DOHH2 (cell line): ENCODE data around the gene BMP2.

ENCODE experiments used
- H3F3A ChIP-seq: fragments of 200-600 bp; sonication (generic), shearing (Covaris generic); 2 replicates; pipeline ENCODE4 v1.6.0; 2016; ENCODE audit warnings: antibody characterized with exemption, mild to moderate bottlenecking; ENCODE audit not compliant: control insufficient read depth, insufficient read depth
- H3K27ac ChIP-seq: fragments of 200-600 bp; sonication (generic); 2 replicates; pipeline ENCODE4 v1.5.1; 2014; ENCODE audit warnings: low read depth, mild to moderate bottlenecking, low read length, moderate library complexity
- H3K27me3 ChIP-seq: fragments of 200-600 bp; sonication (generic); 2 replicates; pipeline ENCODE4 v1.6.1; 2014; ENCODE audit warnings: mild to moderate bottlenecking, low read length, mixed read lengths; ENCODE audit not compliant: control insufficient read depth
- H3K36me3 ChIP-seq: fragments of 200-600 bp; sonication (generic); 2 replicates; pipeline ENCODE4 v1.6.1; 2014; ENCODE audit warnings: mild to moderate bottlenecking, low read length, moderate library complexity, mixed read lengths; ENCODE audit not compliant: control insufficient read depth
- H3K4me1 ChIP-seq: fragments of 200-600 bp; sonication (generic); 2 replicates; pipeline ENCODE4 v1.6.1; 2014; ENCODE audit warnings: mild to moderate bottlenecking, low read length, mixed read lengths; ENCODE audit not compliant: control insufficient read depth
- H3K4me2 ChIP-seq: fragments of 200-600 bp; sonication (generic); 2 replicates; pipeline ENCODE4 v1.6.0; 2014; ENCODE audit warnings: mild to moderate bottlenecking, low read length, moderate library complexity
- H3K4me3 ChIP-seq: fragments of 200-600 bp; sonication (generic); 2 replicates; pipeline ENCODE4 v1.5.1; 2014; ENCODE audit warnings: mild to moderate bottlenecking, low read length, mixed read lengths
- H3K79me2 ChIP-seq: fragments of 200-600 bp; sonication (generic); 2 replicates; pipeline ENCODE4 v1.6.1; 2014; ENCODE audit warnings: mild to moderate bottlenecking, low read length, mixed read lengths; ENCODE audit not compliant: control insufficient read depth
- H3K9me2 ChIP-seq: fragments of 200-600 bp; sonication (generic); replicated peaks from 2 replicates; pipeline ENCODE4 v1.6.1; 2014; ENCODE audit warnings: mild to moderate bottlenecking, low read length, mixed read lengths; ENCODE audit not compliant: control insufficient read depth
- H3K9me3 ChIP-seq: fragments of 200-600 bp; sonication (generic); 2 replicates; pipeline ENCODE4 v1.6.1; 2014; ENCODE audit warnings: antibody characterized with exemption, low read length, mixed read lengths; ENCODE audit not compliant: control insufficient read depth, insufficient read depth
- H4K20me1 ChIP-seq: fragments of 200-600 bp; sonication (generic); 2 replicates; pipeline ENCODE4 v1.6.0; 2014; ENCODE audit warnings: low read depth, mild to moderate bottlenecking, antibody characterized with exemption, low read length, moderate library complexity; ENCODE audit not compliant: control insufficient read depth, insufficient read depth
- EZH2phosphoT487 ChIP-seq: fragments of 200-600 bp; sonication (generic); IDR thresholded peaks from 2 replicates; pipeline ENCODE4 v1.6.1; 2017; ENCODE audit warnings: borderline replicate concordance, mild to moderate bottlenecking, antibody characterized with exemption, low read length, moderate library complexity, mixed read lengths
- TF ChIP-seq, protein P1 (sequence below): fragments of 200-600 bp; sonication (generic); IDR thresholded peaks from one replicate; pipeline ENCODE4 v1.5.1; 2014; ENCODE audit warnings: antibody characterized with exemption, mild to moderate bottlenecking, low read depth, low read length; ENCODE audit not compliant: poor library complexity, severe bottlenecking

Gene BMP2

DNA sequence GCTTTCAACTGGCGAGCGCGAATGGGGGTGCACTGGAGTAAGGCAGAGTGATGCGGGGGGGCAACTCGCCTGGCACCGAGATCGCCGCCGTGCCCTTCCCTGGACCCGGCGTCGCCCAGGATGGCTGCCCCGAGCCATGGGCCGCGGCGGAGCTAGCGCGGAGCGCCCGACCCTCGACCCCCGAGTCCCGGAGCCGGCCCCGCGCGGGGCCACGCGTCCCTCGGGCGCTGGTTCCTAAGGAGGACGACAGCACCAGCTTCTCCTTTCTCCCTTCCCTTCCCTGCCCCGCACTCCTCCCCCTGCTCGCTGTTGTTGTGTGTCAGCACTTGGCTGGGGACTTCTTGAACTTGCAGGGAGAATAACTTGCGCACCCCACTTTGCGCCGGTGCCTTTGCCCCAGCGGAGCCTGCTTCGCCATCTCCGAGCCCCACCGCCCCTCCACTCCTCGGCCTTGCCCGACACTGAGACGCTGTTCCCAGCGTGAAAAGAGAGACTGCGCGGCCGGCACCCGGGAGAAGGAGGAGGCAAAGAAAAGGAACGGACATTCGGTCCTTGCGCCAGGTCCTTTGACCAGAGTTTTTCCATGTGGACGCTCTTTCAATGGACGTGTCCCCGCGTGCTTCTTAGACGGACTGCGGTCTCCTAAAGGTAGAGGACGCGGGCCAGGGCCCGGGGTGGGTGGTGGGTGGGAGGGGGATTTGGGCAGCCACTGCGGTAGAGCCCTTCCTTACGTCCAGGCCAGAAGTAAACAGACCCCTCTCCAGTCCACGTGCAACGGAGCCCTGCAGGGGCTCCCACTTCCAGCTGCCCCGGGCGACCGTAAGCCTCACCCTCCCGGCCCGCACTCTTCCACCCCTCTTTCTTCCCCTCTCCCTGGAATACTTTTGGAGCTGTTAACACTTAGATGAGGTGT is 998 bp downstream of the BMP2 start:
- no peaks in the 10 kb centered on the region for H3K4me1 ChIP-seq
- peaks cover 4% of the 10 kb centered on the region; the same call in 1 of the 2 replicates for H3F3A ChIP-seq
- TF ChIP-seq, protein P1, sequence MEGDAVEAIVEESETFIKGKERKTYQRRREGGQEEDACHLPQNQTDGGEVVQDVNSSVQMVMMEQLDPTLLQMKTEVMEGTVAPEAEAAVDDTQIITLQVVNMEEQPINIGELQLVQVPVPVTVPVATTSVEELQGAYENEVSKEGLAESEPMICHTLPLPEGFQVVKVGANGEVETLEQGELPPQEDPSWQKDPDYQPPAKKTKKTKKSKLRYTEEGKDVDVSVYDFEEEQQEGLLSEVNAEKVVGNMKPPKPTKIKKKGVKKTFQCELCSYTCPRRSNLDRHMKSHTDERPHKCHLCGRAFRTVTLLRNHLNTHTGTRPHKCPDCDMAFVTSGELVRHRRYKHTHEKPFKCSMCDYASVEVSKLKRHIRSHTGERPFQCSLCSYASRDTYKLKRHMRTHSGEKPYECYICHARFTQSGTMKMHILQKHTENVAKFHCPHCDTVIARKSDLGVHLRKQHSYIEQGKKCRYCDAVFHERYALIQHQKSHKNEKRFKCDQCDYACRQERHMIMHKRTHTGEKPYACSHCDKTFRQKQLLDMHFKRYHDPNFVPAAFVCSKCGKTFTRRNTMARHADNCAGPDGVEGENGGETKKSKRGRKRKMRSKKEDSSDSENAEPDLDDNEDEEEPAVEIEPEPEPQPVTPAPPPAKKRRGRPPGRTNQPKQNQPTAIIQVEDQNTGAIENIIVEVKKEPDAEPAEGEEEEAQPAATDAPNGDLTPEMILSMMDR: no peak
- H3K4me2 ChIP-seq: no peak overlapping the region
- H3K4me3 ChIP-seq: no peak overlapping the region
- no peaks in the 10 kb centered on the region for H3K9me2 ChIP-seq
- H3K27ac ChIP-seq: no peak overlapping the region
- H3K36me3 ChIP-seq: no peaks in the 10 kb centered on the region
- H3K9me3 ChIP-seq: no peaks in the 10 kb centered on the region
- no peaks in the 10 kb centered on the region for H3K79me2 ChIP-seq
- H3K27me3 ChIP-seq: 0 out of 2 replicates have a peak, but pooled peaks cover 4% of the 10 kb centered on the region
- H4K20me1 ChIP-seq: no peaks in the 10 kb centered on the region

DNA sequence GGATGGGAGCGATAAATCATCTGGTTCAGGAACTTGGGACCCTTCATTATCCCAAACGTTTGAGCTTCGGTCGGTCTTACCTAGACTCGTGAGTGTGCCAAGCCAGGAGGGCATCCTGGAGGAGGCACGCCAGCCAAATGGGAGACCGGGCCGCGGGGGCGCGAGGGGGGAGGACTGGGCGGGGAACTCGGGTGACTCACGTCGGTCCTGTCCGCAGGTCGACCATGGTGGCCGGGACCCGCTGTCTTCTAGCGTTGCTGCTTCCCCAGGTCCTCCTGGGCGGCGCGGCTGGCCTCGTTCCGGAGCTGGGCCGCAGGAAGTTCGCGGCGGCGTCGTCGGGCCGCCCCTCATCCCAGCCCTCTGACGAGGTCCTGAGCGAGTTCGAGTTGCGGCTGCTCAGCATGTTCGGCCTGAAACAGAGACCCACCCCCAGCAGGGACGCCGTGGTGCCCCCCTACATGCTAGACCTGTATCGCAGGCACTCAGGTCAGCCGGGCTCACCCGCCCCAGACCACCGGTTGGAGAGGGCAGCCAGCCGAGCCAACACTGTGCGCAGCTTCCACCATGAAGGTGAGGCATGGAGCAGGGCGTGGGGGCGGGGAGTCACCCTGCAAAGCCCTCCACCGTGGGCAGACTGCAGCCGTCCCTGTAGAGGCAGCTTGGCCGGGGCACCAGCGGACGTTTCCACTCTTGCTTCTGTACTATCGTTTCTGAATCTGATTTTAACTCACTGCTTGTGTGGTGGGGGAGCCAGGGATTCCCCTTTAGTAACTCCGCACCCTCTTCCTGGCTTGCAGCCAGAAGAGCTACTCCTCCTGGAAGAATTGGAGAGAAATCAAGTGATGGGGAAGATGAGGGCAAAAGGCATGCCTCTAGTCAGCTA is 2.7 kb downstream of the BMP2 start:
- no peak overlapping the region for H3K4me2 ChIP-seq
- no peak for TF ChIP-seq EZH2phosphoT487
- TF ChIP-seq, protein P1: no peak
- H3K9me3 ChIP-seq: no peaks in the 10 kb centered on the region
- peaks cover 4% of the 10 kb centered on the region; the same call in 1 of the 2 replicates for H3F3A ChIP-seq
- H3K27me3 ChIP-seq: 0 out of 2 replicates have a peak, but pooled peaks cover 4% of the 10 kb centered on the region
- H3K9me2 ChIP-seq: no peaks in the 10 kb centered on the region
- H3K36me3 ChIP-seq: no peaks in the 10 kb centered on the region
- no peaks in the 10 kb centered on the region for H3K79me2 ChIP-seq
- no peaks in the 10 kb centered on the region for H4K20me1 ChIP-seq
- H3K4me3 ChIP-seq: no peak overlapping the region
- no peaks in the 10 kb centered on the region for H3K4me1 ChIP-seq
- no peak overlapping the region for H3K27ac ChIP-seq

DNA sequence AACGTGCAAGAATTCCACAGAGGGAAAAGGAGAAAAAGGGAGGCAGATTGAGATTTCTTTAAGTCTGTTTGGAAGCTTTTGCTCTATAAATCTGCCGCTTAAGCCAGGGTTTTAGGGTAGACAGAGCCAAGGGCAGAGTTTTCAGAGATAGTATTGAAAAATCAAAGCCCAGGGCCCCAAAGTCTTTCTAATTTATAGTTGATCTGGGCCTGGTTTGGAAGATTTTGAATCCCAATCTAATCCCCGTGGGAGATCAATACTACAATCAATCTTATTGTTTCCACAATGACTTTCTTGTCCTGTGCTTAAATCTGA is 3.3 kb downstream of the BMP2 start:
- H3F3A ChIP-seq: peaks cover 2% of the 10 kb centered on the region; the same call in 1 of the 2 replicates
- no peak for TF ChIP-seq EZH2phosphoT487
- TF ChIP-seq, protein P1: no peak
- H3K9me2 ChIP-seq: no peaks in the 10 kb centered on the region
- H3K27me3 ChIP-seq: 0 out of 2 replicates have a peak, but pooled peaks cover 4% of the 10 kb centered on the region
- no peaks in the 10 kb centered on the region for H3K9me3 ChIP-seq
- no peak overlapping the region for H3K4me3 ChIP-seq
- H3K4me1 ChIP-seq: no peaks in the 10 kb centered on the region
- H3K27ac ChIP-seq: no peak overlapping the region
- no peaks in the 10 kb centered on the region for H3K79me2 ChIP-seq
- H3K4me2 ChIP-seq: no peak overlapping the region
- no peaks in the 10 kb centered on the region for H4K20me1 ChIP-seq
- no peaks in the 10 kb centered on the region for H3K36me3 ChIP-seq
